ENCODE measurements around the gene CD101.

CD101 gene

GRCh38 chr1:117045644-117046043 lies 44.1 kb downstream of the CD101 start:
- intact Hi-C loops (cut with DNase I), result loop anchor here (5.0 kb wide), 1 partner anchor 38 kb away; no protein-coding TSS in a partner anchor
- DNase-seq, result peak in 1 of 10 donors; percentile 74

- intact Hi-C loops (cut with DNase I), result loop anchor here (5.0 kb wide), 1 partner anchor 39 kb away; no protein-coding TSS in a partner anchor
- DNase-seq, result no peak
Measured at GRCh38 chr1:117046781-117047180, 45.2 kb downstream of the CD101 start.

- intact Hi-C loops (cut with DNase I), result loop anchor here (5.0 kb wide), 1 partner anchor 40 kb away; no protein-coding TSS in a partner anchor
Measured at GRCh38 chr1:117047271-117047670, 45.7 kb downstream of the CD101 start.

GRCh38 chr1:117049857-117050256 lies 48.3 kb downstream of the CD101 start:
- no peak for DNase-seq
- intact Hi-C loops (cut with DNase I), result loop anchor here (5.0 kb wide), 1 partner anchor 43 kb away; no protein-coding TSS in a partner anchor

More at GRCh38 chr1:117047271-117047670, 45.7 kb downstream of the CD101 start:
- DNase-seq, result no peak

- no peak for DNase-seq
- intact Hi-C loops (cut with DNase I), result no loop called here
Measured at GRCh38 chr1:117051224-117052064, 49.9 kb downstream of the CD101 start.

GRCh38 chr1:117054068-117054467 lies 52.5 kb downstream of the CD101 start:
- intact Hi-C loops (cut with DNase I), result loop anchor here (2.0 kb wide), 1 partner anchor 199 kb away; no protein-coding TSS in a partner anchor

GRCh38 chr1:117058810-117059209 lies 57.2 kb downstream of the CD101 start:
- intact Hi-C loops (cut with DNase I), result no loop called here
- DNase-seq, result no peak

More at GRCh38 chr1:117054068-117054467, 52.5 kb downstream of the CD101 start:
- DNase-seq, result no peak

GRCh38 chr1:117059334-117059677 lies 57.7 kb downstream of the CD101 start:
- DNase-seq, result peak in 2 of 10 donors; percentile 83 to 84
- intact Hi-C loops (cut with DNase I), result no loop called here

GRCh38 chr1:117059678-117060440 lies 58.3 kb downstream of the CD101 start, which contains the start of gene TTF2:
TTF2 (plus strand) TSS chr1:117060326; CDS start chr1:117060347, 21 bp downstream.
- intact Hi-C loops (cut with DNase I), result loop anchor here (5.0 kb wide), 1 partner anchor 488 kb away; the partner anchor contains the start of gene CD58
- peak; percentile 79 to 98 (median 88) for DNase-seq

- intact Hi-C loops (cut with DNase I), result loop anchor here (5.0 kb wide), 1 partner anchor 488 kb away; the partner anchor contains the start of gene CD58
- DNase-seq, result peak in 2 of 10 donors; percentile 80 to 85
Measured at GRCh38 chr1:117060441-117061317, 59.1 kb downstream of the CD101 start.

- no peak for DNase-seq
- intact Hi-C loops (cut with DNase I), result loop anchor here (5.0 kb wide), 1 partner anchor 490 kb away; the partner anchor contains the start of gene CD58
Measured at GRCh38 chr1:117061986-117062415, 60.4 kb downstream of the CD101 start.

- intact Hi-C loops (cut with DNase I), result loop anchor here (2.0 kb wide), 2 partner anchors 62 to 690 kb away; no protein-coding TSS in a partner anchor
- DNase-seq, result no peak
Measured at GRCh38 chr1:117066367-117066766, 64.8 kb downstream of the CD101 start.

- DNase-seq, result peak; percentile 35 to 95 (median 68)
Measured at GRCh38 chr1:117067533-117068370, 66.2 kb downstream of the CD101 start.

GRCh38 chr1:117068580-117068979 lies 67.0 kb downstream of the CD101 start:
- intact Hi-C loops (cut with DNase I), result loop anchor here (1.0 to 2.0 kb wide), 2 partner anchors 52 to 216 kb away; partner anchors contain the start of gene TRIM45
- peak in 3 of 10 donors; percentile 28 to 85 (median 34) for DNase-seq

More at GRCh38 chr1:117067533-117068370, 66.2 kb downstream of the CD101 start:
- intact Hi-C loops (cut with DNase I), result loop anchor here (1.0 to 2.0 kb wide), 4 partner anchors 53 to 689 kb away; partner anchors contain the start of gene TRIM45

GRCh38 chr1:117069220-117069844 lies 67.8 kb downstream of the CD101 start:
- DNase-seq, result no peak
- intact Hi-C loops (cut with DNase I), result loop anchor here (2.0 kb wide), 1 partner anchor 51 kb away; the partner anchor contains the start of gene TRIM45

GRCh38 chr1:117070124-117070523 lies 68.6 kb downstream of the CD101 start:
- no peak for DNase-seq
- intact Hi-C loops (cut with DNase I), result no loop called here

GRCh38 chr1:117076648-117077047 lies 75.1 kb downstream of the CD101 start:
- no peak for DNase-seq
- intact Hi-C loops (cut with DNase I), result no loop called here

GRCh38 chr1:117077267-117077666 lies 75.7 kb downstream of the CD101 start:
- DNase-seq, result no peak
- intact Hi-C loops (cut with DNase I), result no loop called here

Data from posterior cingulate gyrus (tissue), 11 donors.